Fibroblast of pulmonary artery (primary cell): ENCODE results near the gene TCERG1L.

Source experiments
- DNase-seq: peaks from one replicate; pipeline ENCODE4 v3.0.0-alpha.2; 2010; ENCODE audit warnings: low read depth
- H3K4me3 ChIP-seq: replicated peaks from 2 replicates; pipeline ENCODE4 v1.5.1; 2011; ENCODE audit warnings: low read depth, mild to moderate bottlenecking, control low read depth, low read length, moderate library complexity
- TF ChIP-seq, protein P1 (sequence below): IDR thresholded peaks from 2 replicates; pipeline ENCODE4 v1.5.1; 2011; ENCODE audit warnings: mild to moderate bottlenecking, control low read depth, low read length, inconsistent platforms; ENCODE audit errors: missing control alignments

The TCERG1L gene

DNA sequence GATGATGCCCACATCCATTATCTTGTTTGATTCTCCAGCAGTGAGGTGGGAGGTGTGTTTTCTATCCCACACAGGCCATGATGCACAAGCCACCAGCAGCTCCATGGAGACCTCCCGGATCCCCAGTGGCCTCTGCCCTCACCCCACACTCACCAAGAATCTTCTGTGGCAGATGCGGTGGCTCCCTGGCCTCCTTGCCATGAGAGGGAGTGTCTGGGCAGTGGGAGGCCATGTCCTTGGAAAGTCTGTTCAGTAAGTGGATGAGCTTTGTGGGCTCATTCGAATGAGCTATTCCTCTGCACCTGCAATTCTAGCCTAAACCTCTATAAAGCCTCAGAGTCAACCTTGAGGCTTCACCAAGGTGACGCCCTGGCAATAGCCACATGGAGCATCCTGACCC lies 243.8 kb downstream of the TCERG1L start:
- TF ChIP-seq, protein P1, sequence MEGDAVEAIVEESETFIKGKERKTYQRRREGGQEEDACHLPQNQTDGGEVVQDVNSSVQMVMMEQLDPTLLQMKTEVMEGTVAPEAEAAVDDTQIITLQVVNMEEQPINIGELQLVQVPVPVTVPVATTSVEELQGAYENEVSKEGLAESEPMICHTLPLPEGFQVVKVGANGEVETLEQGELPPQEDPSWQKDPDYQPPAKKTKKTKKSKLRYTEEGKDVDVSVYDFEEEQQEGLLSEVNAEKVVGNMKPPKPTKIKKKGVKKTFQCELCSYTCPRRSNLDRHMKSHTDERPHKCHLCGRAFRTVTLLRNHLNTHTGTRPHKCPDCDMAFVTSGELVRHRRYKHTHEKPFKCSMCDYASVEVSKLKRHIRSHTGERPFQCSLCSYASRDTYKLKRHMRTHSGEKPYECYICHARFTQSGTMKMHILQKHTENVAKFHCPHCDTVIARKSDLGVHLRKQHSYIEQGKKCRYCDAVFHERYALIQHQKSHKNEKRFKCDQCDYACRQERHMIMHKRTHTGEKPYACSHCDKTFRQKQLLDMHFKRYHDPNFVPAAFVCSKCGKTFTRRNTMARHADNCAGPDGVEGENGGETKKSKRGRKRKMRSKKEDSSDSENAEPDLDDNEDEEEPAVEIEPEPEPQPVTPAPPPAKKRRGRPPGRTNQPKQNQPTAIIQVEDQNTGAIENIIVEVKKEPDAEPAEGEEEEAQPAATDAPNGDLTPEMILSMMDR = no peak
- H3K4me3 ChIP-seq = no peak overlapping the region
- no peak for DNase-seq

DNA sequence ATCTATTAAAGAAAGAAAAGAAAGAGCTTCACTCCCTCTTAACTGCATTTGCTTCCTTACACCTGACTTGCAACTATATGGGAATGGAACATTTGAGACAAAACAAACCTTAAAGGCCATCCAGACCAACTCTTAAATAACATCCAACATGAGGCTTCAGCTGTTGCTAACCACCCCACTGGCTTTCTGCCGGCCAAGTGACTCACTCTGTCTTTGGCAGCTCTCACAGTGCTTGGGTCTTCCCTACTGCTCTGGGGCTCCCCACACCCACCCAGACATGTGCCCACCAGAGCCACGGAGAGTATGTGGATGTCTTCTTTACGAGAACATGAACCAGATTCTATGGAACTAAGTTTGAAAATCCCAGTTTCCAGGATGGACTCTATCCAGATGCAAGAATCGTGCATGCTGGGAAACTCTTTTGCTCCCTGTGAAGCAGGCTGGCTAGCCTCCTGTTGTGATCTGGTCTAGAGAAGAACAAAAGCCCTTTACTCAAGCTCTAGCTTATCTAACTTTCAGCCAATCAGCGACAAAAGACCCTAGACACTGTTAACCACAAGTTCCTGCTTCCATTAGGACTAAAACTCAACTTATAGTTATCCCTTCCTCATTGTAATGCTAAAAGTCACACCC lies 245.7 kb downstream of the TCERG1L start:
- TF ChIP-seq, protein P1 = no peak
- H3K4me3 ChIP-seq = no peak overlapping the region
- no peak for DNase-seq

DNA sequence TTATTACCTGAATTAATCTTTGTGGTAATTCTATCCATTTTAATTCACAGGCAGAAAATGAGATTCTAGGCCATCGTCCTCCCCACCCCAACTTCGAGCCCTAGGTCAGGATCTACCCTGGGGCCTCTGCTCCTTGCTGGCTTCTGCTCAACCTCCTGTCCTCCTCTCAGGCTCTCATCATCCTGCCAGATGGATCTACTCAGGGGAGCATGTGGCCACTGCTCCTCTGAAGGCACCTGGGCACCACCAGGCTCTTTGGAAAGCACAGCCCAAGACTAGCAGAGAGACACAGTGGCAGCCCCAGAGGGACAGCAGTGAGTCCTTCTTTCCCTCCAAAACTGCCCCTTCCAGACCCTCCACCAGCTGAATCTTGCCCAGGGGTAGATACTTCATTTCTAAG lies 248.2 kb downstream of the TCERG1L start:
- H3K4me3 ChIP-seq = no peak overlapping the region
- TF ChIP-seq, protein P1 = no peak
- no peak for DNase-seq

DNA sequence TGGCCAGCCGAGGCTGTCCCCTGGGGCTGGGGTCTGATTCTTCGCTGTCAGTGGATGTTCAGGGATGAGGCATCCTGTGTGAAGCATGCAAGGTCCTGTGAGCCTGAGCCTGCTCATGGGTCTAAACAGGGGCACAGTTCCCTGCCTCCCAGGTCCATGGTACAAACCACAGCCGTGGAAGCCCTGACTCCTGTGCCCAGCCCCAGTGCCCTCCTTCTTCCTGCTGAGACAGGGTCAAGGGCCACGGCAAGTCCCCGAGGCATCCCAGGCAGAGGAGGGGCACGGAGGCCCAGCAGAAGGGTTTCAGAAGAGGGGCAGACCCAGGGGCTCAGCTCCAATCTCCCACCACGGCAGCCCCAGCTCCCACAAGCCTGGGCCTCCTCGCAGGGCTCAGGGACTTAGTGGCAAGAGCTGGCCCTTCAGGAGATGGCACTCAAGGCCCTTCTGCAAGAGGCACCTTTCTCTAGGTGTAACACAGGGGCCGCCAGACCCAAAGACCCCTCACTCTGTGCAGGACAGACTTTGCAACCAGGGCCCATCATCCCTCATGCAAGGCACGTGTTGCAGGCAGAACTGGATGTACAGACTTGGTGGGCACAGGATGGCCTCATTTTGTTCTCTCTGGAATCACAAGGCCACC lies 248.8 kb downstream of the TCERG1L start:
- no peak overlapping the region for H3K4me3 ChIP-seq
- TF ChIP-seq, protein P1 = no peak
- DNase-seq = no peak

DNA sequence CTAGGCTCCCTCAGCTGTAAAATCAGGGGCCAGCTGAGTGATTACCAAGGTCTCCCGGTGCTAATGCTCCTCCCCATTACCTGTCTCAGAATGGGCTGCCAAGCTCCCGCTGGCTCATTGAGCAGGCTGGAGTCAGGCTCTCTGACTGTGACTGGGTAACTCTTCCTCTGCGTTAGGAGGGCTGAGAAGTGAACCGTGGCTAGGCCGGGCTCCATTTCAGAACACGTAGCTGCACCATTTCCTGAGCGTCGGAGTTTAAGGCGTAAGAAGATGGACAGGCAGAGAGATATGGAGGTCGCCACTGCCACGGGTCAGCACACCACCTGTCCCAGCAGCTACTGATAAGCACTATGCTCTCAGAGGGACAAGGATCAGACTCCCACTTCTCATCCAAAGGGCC lies 250.3 kb downstream of the TCERG1L start:
- no peak for DNase-seq
- H3K4me3 ChIP-seq = no peak overlapping the region
- TF ChIP-seq, protein P1 = no peak

DNA sequence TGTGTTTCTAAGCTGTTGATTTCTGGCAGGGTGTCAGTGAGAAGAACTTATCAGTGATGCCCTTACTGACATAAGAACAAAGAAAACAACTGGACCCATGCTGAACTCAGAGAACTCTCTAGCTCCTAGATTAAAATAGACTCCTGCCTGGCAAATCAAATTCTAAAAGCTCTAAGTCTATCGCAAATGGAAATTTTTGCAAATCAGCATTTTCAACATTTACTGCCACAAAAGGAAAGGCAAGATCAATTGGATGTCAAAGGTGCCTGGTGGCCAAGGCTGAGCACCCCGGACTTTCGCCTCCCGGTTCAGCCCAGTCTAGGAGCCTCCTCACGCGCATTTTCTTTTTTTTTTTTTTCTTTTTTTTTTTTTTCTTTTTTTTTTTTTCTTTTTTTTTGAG lies 251.6 kb downstream of the TCERG1L start:
- DNase-seq = no peak
- TF ChIP-seq, protein P1 = no peak
- no peak overlapping the region for H3K4me3 ChIP-seq

DNA sequence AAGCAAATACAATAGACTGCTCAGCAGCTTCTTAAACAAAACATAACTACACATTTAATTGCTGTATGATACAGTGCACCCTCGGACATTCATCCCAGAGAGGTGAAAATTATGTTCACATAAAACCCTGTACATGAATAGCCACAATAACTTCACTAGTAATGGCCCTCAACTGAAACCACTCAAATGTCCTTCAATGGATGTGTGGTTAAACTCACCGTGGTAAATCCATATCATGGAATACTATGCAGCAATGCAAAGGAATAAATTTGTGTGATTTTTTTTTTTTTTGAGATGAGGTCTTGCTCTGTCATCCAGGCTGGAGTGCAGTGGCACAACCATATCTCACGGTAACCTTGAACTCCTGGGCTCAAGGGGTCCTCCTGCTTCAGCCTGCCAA lies 252.7 kb downstream of the TCERG1L start:
- TF ChIP-seq, protein P1 = no peak
- DNase-seq = no peak
- no peak overlapping the region for H3K4me3 ChIP-seq
